ENCODE results near the gene ACRBP.

GRCh38 chr12:6603095-6603567 lies 44.1 kb downstream of the ACRBP start:
- TF ChIP-seq CTCF (IDR thresholded peaks at IDR 0.05 in 4 of 5, conservative IDR thresholded peaks at IDR 0.05 in 1 of 5), result no peak
- no peak for TF ChIP-seq POLR2A (IDR thresholded peaks at IDR 0.05)
